H1 (cell line): ENCODE measurements around the gene ARHGEF10L. TPM values are rescaled to one million over a fixed set of nuclear protein-coding genes. Genes with fewer than 3 reads are reported as not detected.

Experiments used
- CTCF ChIA-PET: fragments of 300-600 bp; sonication (Branson Sonifier 250); formaldehyde crosslinking; loops from one replicate; lab custom pipeline; 2021; ENCODE audit not compliant: partially characterized antibody; lab: Charles Lee
- POLR2A ChIA-PET: fragments of 300-600 bp; sonication (Branson Sonifier 250); formaldehyde crosslinking; loops from one replicate; lab custom pipeline; 2021; ENCODE audit warnings: inconsistent platforms; ENCODE audit not compliant: partially characterized antibody; lab: Charles Lee
- DNase-seq, 2 experiments: peaks; one replicate each; pipeline versions ENCODE4 v3.0.0 to v3.0.0-alpha.2; 2010 to 2022; ENCODE audit warnings: low spot score in 2 of 2, low read depth in 1 of 2, mixed read lengths in 1 of 2
- FAIRE-seq: peaks from 2 replicates; lab custom pipeline; 2011; peaks lifted over from hg19 to GRCh38; lab: Jason Lieb, UNC
- H2AFZ ChIP-seq: 2 replicates; pipeline ENCODE4 v1.8.1; 2012; ENCODE audit warnings: low read length, inconsistent platforms
- H2AK5ac ChIP-seq: 2 replicates; pipeline ENCODE4 v1.6.1; 2013; ENCODE audit warnings: low read depth, low read length
- H2BK120ac ChIP-seq: replicated peaks from 2 replicates; pipeline ENCODE3; 2013; ENCODE audit warnings: low read depth, low read length, inconsistent platforms
- H2BK12ac ChIP-seq: 2 replicates; pipeline ENCODE4 v1.6.1; 2013; ENCODE audit warnings: low read depth, low read length
- H2BK15ac ChIP-seq: 2 replicates; pipeline ENCODE4 v1.6.1; 2013; ENCODE audit warnings: low read length
- H2BK20ac ChIP-seq: 2 replicates; pipeline ENCODE4 v1.6.1; 2013; ENCODE audit warnings: low read length
- H2BK5ac ChIP-seq: 2 replicates; pipeline ENCODE4 v1.6.1; 2013; ENCODE audit warnings: low read depth, low read length
- H3K14ac ChIP-seq: 2 replicates; pipeline ENCODE4 v1.6.1; 2013; ENCODE audit warnings: inconsistent platforms; ENCODE audit not compliant: insufficient read length
- H3K18ac ChIP-seq: 2 replicates; pipeline ENCODE4 v1.6.1; 2013; ENCODE audit warnings: low read length; ENCODE audit errors: extremely low read depth
- H3K23ac ChIP-seq: 2 replicates; pipeline ENCODE4 v1.6.1; 2013; ENCODE audit warnings: inconsistent platforms; ENCODE audit not compliant: insufficient read length
- H3K23me2 ChIP-seq: 2 replicates; pipeline ENCODE4 v1.6.1; 2013; ENCODE audit warnings: low read depth, low read length
- H3K27ac ChIP-seq: 2 replicates; pipeline ENCODE4 v1.6.1; 2011; ENCODE audit warnings: low read depth, low read length, inconsistent platforms
- H3K27me3 ChIP-seq, 4 experiments: replicated peaks in 1 of 4; 1 replicate in 1 of 4; 2 replicates in 3 of 4; pipeline versions ENCODE4 v1.6.1 to v1.8.1; 2011 to 2013; ENCODE audit warnings: low read length in 3 of 4, mild to moderate bottlenecking in 3 of 4, inconsistent platforms in 2 of 4, mixed read lengths in 2 of 4, moderate library complexity in 1 of 4; ENCODE audit not compliant: control insufficient read depth in 3 of 4, insufficient read depth in 3 of 4; ENCODE audit errors: extremely low read depth in 1 of 4
- H3K36me3 ChIP-seq, 4 experiments: 2 replicates each; pipeline versions ENCODE4 v1.6.1 to v1.8.1; 2011 to 2013; ENCODE audit warnings: mild to moderate bottlenecking in 4 of 4, low read length in 3 of 4, moderate library complexity in 2 of 4, control low read depth in 1 of 4, inconsistent platforms in 1 of 4; ENCODE audit not compliant: insufficient read depth in 4 of 4, control insufficient read depth in 2 of 4
- H3K4ac ChIP-seq: replicated peaks from 2 replicates; pipeline ENCODE3; 2013; ENCODE audit warnings: low read length, low read depth, mixed read lengths, inconsistent platforms; ENCODE audit not compliant: insufficient read length
- H3K4me1 ChIP-seq, 4 experiments: replicated peaks in 1 of 4; 1 replicate in 1 of 4; 2 replicates in 3 of 4; pipeline versions ENCODE4 v1.6.1 to v1.8.1; 2011 to 2013; ENCODE audit warnings: low read length in 3 of 4, inconsistent platforms in 2 of 4, mixed read lengths in 1 of 4; ENCODE audit not compliant: insufficient read depth in 4 of 4, control insufficient read depth in 3 of 4
- H3K4me2 ChIP-seq, 2 experiments: 2 replicates each; pipeline versions ENCODE4 v1.6.1 to v1.8.1; 2011 to 2013; ENCODE audit warnings: low read depth in 2 of 2, low read length in 2 of 2, control low read depth in 1 of 2, inconsistent platforms in 1 of 2, mild to moderate bottlenecking in 1 of 2; ENCODE audit not compliant: insufficient read depth in 1 of 2
- H3K4me3 ChIP-seq, 4 experiments: fragments of 200-600, 300-600 bp in 1 of 4; sonication (generic), shearing (Covaris generic), sonication (Bioruptor Twin) in 1 of 4; 2 replicates each; pipeline versions ENCODE4 v1.5.1 to v1.8.1; 2011 to 2016; ENCODE audit warnings: low read length in 4 of 4, low read depth in 3 of 4, control low read depth in 2 of 4, inconsistent platforms in 2 of 4, mild to moderate bottlenecking in 2 of 4, mixed read lengths in 1 of 4, moderate library complexity in 1 of 4; ENCODE audit not compliant: insufficient read depth in 2 of 4; ENCODE audit errors: extremely low read depth in 1 of 4
- H3K56ac ChIP-seq: replicated peaks from 2 replicates; pipeline ENCODE3; 2013; ENCODE audit warnings: low read depth, mild to moderate bottlenecking, mixed read lengths, low read length, inconsistent platforms; ENCODE audit not compliant: insufficient read length
- H3K79me1 ChIP-seq: 2 replicates; pipeline ENCODE4 v1.6.1; 2013; ENCODE audit warnings: low read depth, low read length, control low read depth
- H3K79me2 ChIP-seq, 2 experiments: 2 replicates each; pipeline versions ENCODE4 v1.6.1 to v1.8.1; 2012 to 2013; ENCODE audit warnings: low read length in 2 of 2, mild to moderate bottlenecking in 2 of 2, inconsistent platforms in 1 of 2; ENCODE audit not compliant: insufficient read depth in 2 of 2, control insufficient read depth in 1 of 2
- H3K9ac ChIP-seq, 4 experiments: replicated peaks in 1 of 4; 1 replicate in 1 of 4; 2 replicates in 3 of 4; pipeline versions ENCODE4 v1.6.1 to v1.8.1; 2011 to 2013; ENCODE audit warnings: low read depth in 3 of 4, low read length in 3 of 4, control low read depth in 2 of 4, mild to moderate bottlenecking in 2 of 4, moderate library complexity in 2 of 4, inconsistent platforms in 1 of 4; ENCODE audit errors: extremely low read depth in 1 of 4
- H3K9me3 ChIP-seq, 2 experiments: 2 replicates each; pipeline versions ENCODE4 v1.6.1 to v1.8.1; 2012 to 2013; ENCODE audit warnings: mild to moderate bottlenecking in 2 of 2, moderate library complexity in 2 of 2, control low read depth in 1 of 2, inconsistent platforms in 1 of 2, low read depth in 1 of 2, low read length in 1 of 2, mixed read lengths in 1 of 2; ENCODE audit not compliant: insufficient read depth in 2 of 2
- H4K20me1 ChIP-seq, 2 experiments: replicated peaks in 1 of 2; 2 replicates each; pipeline versions ENCODE3 to v1.8.1; 2011 to 2013; ENCODE audit warnings: inconsistent platforms in 2 of 2, low read length in 2 of 2, mild to moderate bottlenecking in 1 of 2; ENCODE audit not compliant: insufficient read depth in 2 of 2, control insufficient read depth in 1 of 2
- H4K5ac ChIP-seq: 2 replicates; pipeline ENCODE4 v1.6.1; 2013; ENCODE audit warnings: low read length, low read depth, mixed read lengths, inconsistent platforms; ENCODE audit not compliant: insufficient read length
- H4K8ac ChIP-seq: 2 replicates; pipeline ENCODE4 v1.8.0; 2013; ENCODE audit warnings: mild to moderate bottlenecking, moderate library complexity, low read length, inconsistent platforms; ENCODE audit not compliant: insufficient read depth; ENCODE audit errors: extremely low read depth
- H4K91ac ChIP-seq: replicated peaks from 2 replicates; pipeline ENCODE3; 2013; ENCODE audit warnings: low read length, mixed read lengths, inconsistent platforms; ENCODE audit not compliant: insufficient read length
- SP2 ChIP-seq: IDR thresholded peaks from 2 replicates; pipeline ENCODE4 v1.6.1; 2012; ENCODE audit warnings: mild to moderate bottlenecking, low read length, inconsistent platforms
- WGBS, 2 experiments: shearing (Covaris generic) in 1 of 2; methylation state at CpG; one replicate each; pipeline versions ENCODE4 v1.1.6 to v1.1.7; 2013 to 2015; ENCODE audit warnings: low lambda C conversion rate in 2 of 2, mixed read lengths in 2 of 2, inconsistent platforms in 1 of 2, low coverage in 1 of 2, missing lambda C conversion rate in 1 of 2; ENCODE audit not compliant: insufficient replicate concordance in 2 of 2, insufficient coverage in 1 of 2, insufficient read length in 1 of 2; ENCODE audit errors: extremely low coverage in 1 of 2, missing lambda C conversion rate in 1 of 2; 5-methylcytosine and 5-hydroxymethylcytosine counted together
- polyA plus RNA-seq, 7 experiments: library from polyadenylated mRNA; depleted of rRNA in 3 of 7; stranded (reverse) in 5 of 7; unstranded in 2 of 7; fragments of >200 nt in 5 of 7; fragments of 200-250 nt in 2 of 7; gene quantifications; 1 replicate in 5 of 7; 2 replicates in 1 of 7; 4 replicates in 1 of 7; pipeline versions ENCODE4 v1.2.1 to v1.2.3, GENCODE V29; 2011 to 2013; ENCODE audit warnings: missing spikeins in 2 of 7, mixed read lengths in 2 of 7
- total RNA-seq: library from RNA; stranded (reverse); fragmentation: NEBNext Ultra II Directional; extraction: Animal tissue kit (Norgen Biotek cat#: 25700); gene quantifications from 2 replicates; pipeline ENCODE4 v1.2.1, GENCODE V29; 2021
- TF ChIP-seq, protein P1 (sequence below), 3 experiments: IDR thresholded peaks; 1 replicate in 2 of 3; 2 replicates in 1 of 3; pipeline versions ENCODE4 v1.5.1 to v1.6.1; 2011; ENCODE audit warnings: low read length in 3 of 3, mild to moderate bottlenecking in 3 of 3, inconsistent platforms in 2 of 3, low read depth in 1 of 3, moderate library complexity in 1 of 3; ENCODE audit not compliant: insufficient read depth in 1 of 3; ENCODE audit errors: control extremely low read depth in 1 of 3

The ARHGEF10L gene
- total and polyA plus RNA-seq, 2 of the 8 experiments (the other 6 are each of a cell fraction or from before 2014, with no cell fraction given), result 33.6 to 39.6 TPM

DNA sequence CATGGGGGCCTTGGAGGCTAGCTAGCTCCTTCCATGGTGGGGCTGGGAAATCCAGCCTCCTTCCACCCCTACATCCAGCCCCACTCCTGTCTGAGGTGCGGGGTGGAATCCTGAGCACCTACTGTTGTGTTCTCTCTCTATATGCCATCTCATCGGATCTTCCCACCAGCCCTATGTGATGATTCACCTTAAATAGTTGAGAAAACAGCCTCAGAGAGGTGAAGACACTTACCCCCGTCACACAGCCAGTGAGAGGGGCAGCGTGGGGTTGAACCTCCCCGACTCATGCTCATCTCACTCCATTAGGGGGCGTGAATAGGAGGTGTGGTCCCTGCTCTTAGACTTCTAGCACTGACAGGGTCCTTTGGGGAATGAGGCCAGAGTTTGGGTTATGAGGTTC lies 184.7 kb downstream of the ARHGEF10L start:
- no peaks in the 10 kb centered on the region for H3K4me1 ChIP-seq
- H3K9me3 ChIP-seq, result no peaks in the 10 kb centered on the region
- no peaks in the 10 kb centered on the region for H3K27me3 ChIP-seq
- H4K91ac ChIP-seq, result no peak overlapping the region
- no peak overlapping the region for H2BK5ac ChIP-seq
- no peak overlapping the region for H2BK12ac ChIP-seq
- FAIRE-seq (no peak), DNase-seq (no peak)
- no peak overlapping the region for H4K5ac ChIP-seq
- CTCF ChIA-PET, result interaction anchor here (0.6 to 3.6 kb wide), 20 partner anchors 9 to 244 kb away, joined by 3 to 20 read pairs (median 6); no protein-coding TSS in a partner anchor
- no peak overlapping the region for H3K56ac ChIP-seq
- H3K23ac ChIP-seq, result no peak overlapping the region
- no peak overlapping the region for H2AK5ac ChIP-seq
- H3K79me1 ChIP-seq, result no peaks in the 10 kb centered on the region
- H3K36me3 ChIP-seq, result no peaks in the 10 kb centered on the region
- no peak overlapping the region for H3K9ac ChIP-seq
- H2AFZ ChIP-seq, result no peak overlapping the region
- no peak overlapping the region for H3K4ac ChIP-seq
- POLR2A ChIA-PET, result interaction anchor here (1.3 kb wide), 1 partner anchor 21 kb away, joined by 3 read pairs; no protein-coding TSS in a partner anchor
- 94% methylated on average over 5 of the region's 6 CpGs; no CpG with 5 or more reads in 1 of the 2 experiments for WGBS, 2 experiments
- peaks cover 0 to 2% of the 10 kb centered on the region in 2 experiments for H4K20me1 ChIP-seq
- no peak for TF ChIP-seq SP2
- TF ChIP-seq, protein P1, sequence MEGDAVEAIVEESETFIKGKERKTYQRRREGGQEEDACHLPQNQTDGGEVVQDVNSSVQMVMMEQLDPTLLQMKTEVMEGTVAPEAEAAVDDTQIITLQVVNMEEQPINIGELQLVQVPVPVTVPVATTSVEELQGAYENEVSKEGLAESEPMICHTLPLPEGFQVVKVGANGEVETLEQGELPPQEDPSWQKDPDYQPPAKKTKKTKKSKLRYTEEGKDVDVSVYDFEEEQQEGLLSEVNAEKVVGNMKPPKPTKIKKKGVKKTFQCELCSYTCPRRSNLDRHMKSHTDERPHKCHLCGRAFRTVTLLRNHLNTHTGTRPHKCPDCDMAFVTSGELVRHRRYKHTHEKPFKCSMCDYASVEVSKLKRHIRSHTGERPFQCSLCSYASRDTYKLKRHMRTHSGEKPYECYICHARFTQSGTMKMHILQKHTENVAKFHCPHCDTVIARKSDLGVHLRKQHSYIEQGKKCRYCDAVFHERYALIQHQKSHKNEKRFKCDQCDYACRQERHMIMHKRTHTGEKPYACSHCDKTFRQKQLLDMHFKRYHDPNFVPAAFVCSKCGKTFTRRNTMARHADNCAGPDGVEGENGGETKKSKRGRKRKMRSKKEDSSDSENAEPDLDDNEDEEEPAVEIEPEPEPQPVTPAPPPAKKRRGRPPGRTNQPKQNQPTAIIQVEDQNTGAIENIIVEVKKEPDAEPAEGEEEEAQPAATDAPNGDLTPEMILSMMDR (IDR thresholded peaks at IDR 0.05; ENCODE audit: control extremely low read depth in 1 of 3, insufficient read depth in 1 of 3, low read depth in 1 of 3, low read length in 3 of 3), result peak in 2 of 3 experiments; percentile 6 to 9; a peak in 2 of 4 replicates
- H3K23me2 ChIP-seq, result no peaks in the 10 kb centered on the region
- no peak overlapping the region for H3K14ac ChIP-seq
- no peak overlapping the region for H2BK20ac ChIP-seq
- no peak overlapping the region for H2BK120ac ChIP-seq
- H3K4me2 ChIP-seq, result no peak overlapping the region
- H3K18ac ChIP-seq, result no peak overlapping the region
- no peak overlapping the region for H3K27ac ChIP-seq
- H3K79me2 ChIP-seq, result no peaks in the 10 kb centered on the region
- H2BK15ac ChIP-seq, result no peak overlapping the region
- no peak overlapping the region for H3K4me3 ChIP-seq
- H4K8ac ChIP-seq, result no peak overlapping the region
